Brain microvascular endothelial cell (primary cell): ENCODE measurements around the gene CHORDC1.

Experiments used
- DNase-seq: peaks from one replicate; pipeline ENCODE4 v3.0.0-alpha.2; 2020
- H3K27ac ChIP-seq: fragments of 250-450 bp; sonication (Bioruptor Pico); 2 replicates; pipeline ENCODE4 v1.5.1; 2020; ENCODE audit warnings: mild to moderate bottlenecking, moderate library complexity
- H3K27me3 ChIP-seq: fragments of 250-450 bp; sonication (Bioruptor Pico); replicated peaks from 2 replicates; pipeline ENCODE4 v1.5.1; 2020; ENCODE audit warnings: mild to moderate bottlenecking
- H3K36me3 ChIP-seq: fragments of 250-450 bp; sonication (Bioruptor Pico); replicated peaks from 2 replicates; pipeline ENCODE4 v1.5.1; 2020; ENCODE audit warnings: mild to moderate bottlenecking
- H3K4me3 ChIP-seq: 2 replicates; pipeline ENCODE4 v1.5.1; 2011; ENCODE audit warnings: low read depth, mild to moderate bottlenecking, control low read depth, low read length, moderate library complexity
- CTCF ChIP-seq: IDR thresholded peaks from 2 replicates; pipeline ENCODE4 v1.5.1; 2011; ENCODE audit warnings: low read depth, mild to moderate bottlenecking, moderate library complexity, low read length, control low read depth, inconsistent platforms; ENCODE audit errors: missing control alignments
- in situ Hi-C: cut with HindIII; loops from 2 replicates; pipeline ENCODE4 v1.10.0; 2017; ENCODE audit warnings: low sequenced_read_pairs, low pct_ligation_motif_present

Gene CHORDC1

GRCh38 chr11:90192869-90193582 is 29.8 kb downstream of the CHORDC1 start:
- in situ Hi-C loops, result no loop called here
- H3K4me3 ChIP-seq, result no peak overlapping the region
- no peaks in the 10 kb centered on the region for H3K27me3 ChIP-seq
- no peak for TF ChIP-seq CTCF
- H3K27ac ChIP-seq, result no peak overlapping the region
- H3K36me3 ChIP-seq, result peaks cover 3% of the 10 kb centered on the region
- DNase-seq, result no peak

- Histone ChIP-seq H3K36me3 (no peaks in the 10 kb centered on the region), H3K4me3 (no peak overlapping the region), H3K27me3 (no peaks in the 10 kb centered on the region), H3K27ac (no peak overlapping the region)
- in situ Hi-C loops, result no loop called here
- no peak for DNase-seq
- no peak for TF ChIP-seq CTCF
Observed at GRCh38 chr11:90189011-90189410, 33.8 kb downstream of the CHORDC1 start.

- Histone ChIP-seq H3K4me3 (no peak overlapping the region), H3K36me3 (no peaks in the 10 kb centered on the region), H3K27ac (no peak overlapping the region), H3K27me3 (no peaks in the 10 kb centered on the region)
- DNase-seq, result no peak
- in situ Hi-C loops, result no loop called here
- TF ChIP-seq CTCF, result no peak
Observed at GRCh38 chr11:90187839-90188238, 35.0 kb downstream of the CHORDC1 start.

- H3K27ac ChIP-seq, result no peak overlapping the region
- in situ Hi-C loops, result no loop called here
- H3K4me3 ChIP-seq, result no peak overlapping the region
- no peak for DNase-seq
- H3K27me3 ChIP-seq, result no peaks in the 10 kb centered on the region
- no peaks in the 10 kb centered on the region for H3K36me3 ChIP-seq
- TF ChIP-seq CTCF, result no peak
Observed at GRCh38 chr11:90179923-90180322, 42.9 kb downstream of the CHORDC1 start.

- TF ChIP-seq CTCF, result no peak
- Histone ChIP-seq H3K27ac (no peak overlapping the region), H3K36me3 (no peaks in the 10 kb centered on the region), H3K27me3 (no peaks in the 10 kb centered on the region), H3K4me3 (no peak overlapping the region)
- DNase-seq, result no peak
- in situ Hi-C loops, result no loop called here
Observed at GRCh38 chr11:90178751-90179150, 44.1 kb downstream of the CHORDC1 start.

GRCh38 chr11:90176069-90176468 is 46.8 kb downstream of the CHORDC1 start:
- in situ Hi-C loops, result no loop called here
- no peak for DNase-seq
- Histone ChIP-seq H3K27ac (no peak overlapping the region), H3K4me3 (no peak overlapping the region), H3K27me3 (no peaks in the 10 kb centered on the region), H3K36me3 (no peaks in the 10 kb centered on the region)
- TF ChIP-seq CTCF, result no peak
